ENCODE measurements around the gene FHOD3. TPM values are rescaled to one million over a fixed set of nuclear protein-coding genes. Genes with fewer than 3 reads are reported as not detected.

The FHOD3 gene
- total and polyA plus RNA-seq, 2 of the 13 experiments (the other 11 are each of a cell fraction or from before 2014, with no cell fraction given) = 0.07 TPM; not detected in 1

GRCh38 chr18:36354989-36355388, 57.5 kb downstream of the FHOD3 start:
- intact Hi-C loops (cut with micrococcal nuclease; ENCODE audit: unreplicated experiment) = no loop called here
- Histone ChIP-seq H3K27me3 (ENCODE audit: control insufficient read depth in 1 of 2, insufficient read depth in 2 of 2, low read length in 2 of 2) (no peaks in the 10 kb centered on the region; a peak in 1 of 5 replicates), H4K20me1 (ENCODE audit: insufficient read depth, low read length) (no peaks in the 10 kb centered on the region), H3K36me3 (replicated peaks in 1 of 2; ENCODE audit: control insufficient read depth in 1 of 2, insufficient read depth in 2 of 2, low read length in 2 of 2) (no peaks in the 10 kb centered on the region), H3K4me1 (ENCODE audit: insufficient read depth, low read length) (no peaks in the 10 kb centered on the region), H3K27ac (ENCODE audit: extremely low read length, insufficient read depth, low read length) (no peak overlapping the region), H3K79me2 (ENCODE audit: insufficient read depth, low read length) (no peaks in the 10 kb centered on the region), H3K9ac (ENCODE audit: insufficient read depth, low read depth, low read length) (no peak overlapping the region), H3K4me2 (ENCODE audit: low read depth, low read length) (no peak overlapping the region), H2AFZ (ENCODE audit: low read length) (no peak overlapping the region), H3K4me3 (replicated peaks in 1 of 3; ENCODE audit: insufficient read depth in 1 of 3, low read depth in 2 of 3, low read length in 3 of 3) (no peak overlapping the region), H3K9me3 (ENCODE audit: low read length) (no peaks in the 10 kb centered on the region)
- CTCF ChIA-PET (ENCODE audit: low intra/inter-chr PET ratio, low total read pairs) = no interaction called here
- WGBS (ENCODE audit: low lambda C conversion rate) = 30% methylated on average over 5 of the region's 5 CpGs
- in situ Hi-C loops (cut with HindIII; ENCODE audit: extremely low pct_ligation_motif_present, low pct_unique_long_range_greater_than_20kb) = no loop called here
- POLR2A ChIA-PET = no interaction called here
- DNase-seq (ENCODE audit: low spot score) = no peak
- no peak for TF ChIP-seq ZNF235 (CRISPR knock-in tag; IDR thresholded peaks at IDR 0.05; ENCODE audit: borderline replicate concordance)
- no peak for TF ChIP-seq MYPOP (CRISPR knock-in tag; IDR thresholded peaks at IDR 0.05)
- no peak for TF ChIP-seq ZNF616 (CRISPR knock-in tag; IDR thresholded peaks at IDR 0.05; ENCODE audit: low read depth)
- no peak for TF ChIP-seq ZBTB38 (CRISPR knock-in tag; IDR thresholded peaks at IDR 0.05)
- TF ChIP-seq MED13 (CRISPR knock-in tag; IDR thresholded peaks at IDR 0.05) = no peak
- no peak for TF ChIP-seq TAF1 (CRISPR knock-in tag; IDR thresholded peaks at IDR 0.05)
- TF ChIP-seq FOXP4 (CRISPR knock-in tag; IDR thresholded peaks at IDR 0.05) = no peak
- no peak for TF ChIP-seq CC2D1A (CRISPR knock-in tag; IDR thresholded peaks at IDR 0.05)
- no peak for TF ChIP-seq RBFOX2 (IDR thresholded peaks at IDR 0.05; ENCODE audit: low read depth, low read length)
- no peak for TF ChIP-seq MEIS1 (CRISPR knock-in tag; IDR thresholded peaks at IDR 0.05; ENCODE audit: borderline replicate concordance)
- TF ChIP-seq ZNF883 (CRISPR knock-in tag; IDR thresholded peaks at IDR 0.05; ENCODE audit: not compliant biosample characterization) = no peak
- TF ChIP-seq BRF2 (CRISPR knock-in tag; IDR thresholded peaks at IDR 0.05) = no peak
- TF ChIP-seq PHF20 (CRISPR knock-in tag; IDR thresholded peaks at IDR 0.05) = no peak
- TF ChIP-seq ZBTB44 (CRISPR knock-in tag; IDR thresholded peaks at IDR 0.05) = no peak
- no peak for TF ChIP-seq MLXIP (CRISPR knock-in tag; IDR thresholded peaks at IDR 0.05; ENCODE audit: borderline replicate concordance)
- TF ChIP-seq TCF7L2 (IDR thresholded peaks at IDR 0.05; ENCODE audit: low read depth, low read length) = no peak
- no TSS peak for BruUV-seq (replicated peaks)
- ATAC-seq = no peak
- no peak for FAIRE-seq

All from HepG2 (cell line).